HG02763 (cell line): ENCODE measurements around the gene RALB.
"Not testable (repeated sequence)": the region's sequence is repeated elsewhere in the genome, so short reads cannot be mapped to it uniquely, and the experiment has no call there.

Experiments
- ATAC-seq: cut with Tn5 transposase; IDR thresholded peaks from one replicate; pipeline ENCODE4 v1.9.1; 2021; ENCODE audit warnings: mild to moderate bottlenecking, moderate library complexity; ENCODE audit not compliant: unreplicated experiment

RALB gene

GRCh38 chr2:120224735-120225548, 27.7 kb upstream of the RALB start:
- no peak for ATAC-seq

GRCh38 chr2:120225549-120226065, 27.0 kb upstream of the RALB start:
- ATAC-seq, result no peak

GRCh38 chr2:120226316-120226715, 26.3 kb upstream of the RALB start:
- ATAC-seq, result no peak

- no peak for ATAC-seq
Observed at GRCh38 chr2:120227111-120227991, 25.3 kb upstream of the RALB start.

- no peak for ATAC-seq
Observed at GRCh38 chr2:120228503-120228902, 24.1 kb upstream of the RALB start.

GRCh38 chr2:120229341-120229740, 23.3 kb upstream of the RALB start:
- ATAC-seq, result no peak

GRCh38 chr2:120230515-120231471, 21.9 kb upstream of the RALB start:
- ATAC-seq, result no peak

GRCh38 chr2:120231564-120231973, 21.1 kb upstream of the RALB start:
- peak; percentile 9 for ATAC-seq

GRCh38 chr2:120231974-120232635, 20.5 kb upstream of the RALB start:
- ATAC-seq, result peak; percentile 84

GRCh38 chr2:120233292-120233691, 19.4 kb upstream of the RALB start:
- no peak for ATAC-seq

- ATAC-seq, result not testable (repeated sequence)
Observed at GRCh38 chr2:120235158-120235557, 17.5 kb upstream of the RALB start.

- ATAC-seq, result no peak
Observed at GRCh38 chr2:120235681-120236080, 17.0 kb upstream of the RALB start.

GRCh38 chr2:120236316-120236715, 16.3 kb upstream of the RALB start:
- no peak for ATAC-seq

GRCh38 chr2:120236791-120237190, 15.9 kb upstream of the RALB start:
- no peak for ATAC-seq

- ATAC-seq, result no peak
Observed at GRCh38 chr2:120237491-120237902, 15.2 kb upstream of the RALB start.

- ATAC-seq, result no peak
Observed at GRCh38 chr2:120238728-120239487, 13.7 kb upstream of the RALB start.

GRCh38 chr2:120239488-120240287, 13.0 kb upstream of the RALB start:
- no peak for ATAC-seq

GRCh38 chr2:120240901-120241429, 11.7 kb upstream of the RALB start:
- ATAC-seq, result no peak
